ENCODE data around the gene XCL1.

XCL1 gene

DNA sequence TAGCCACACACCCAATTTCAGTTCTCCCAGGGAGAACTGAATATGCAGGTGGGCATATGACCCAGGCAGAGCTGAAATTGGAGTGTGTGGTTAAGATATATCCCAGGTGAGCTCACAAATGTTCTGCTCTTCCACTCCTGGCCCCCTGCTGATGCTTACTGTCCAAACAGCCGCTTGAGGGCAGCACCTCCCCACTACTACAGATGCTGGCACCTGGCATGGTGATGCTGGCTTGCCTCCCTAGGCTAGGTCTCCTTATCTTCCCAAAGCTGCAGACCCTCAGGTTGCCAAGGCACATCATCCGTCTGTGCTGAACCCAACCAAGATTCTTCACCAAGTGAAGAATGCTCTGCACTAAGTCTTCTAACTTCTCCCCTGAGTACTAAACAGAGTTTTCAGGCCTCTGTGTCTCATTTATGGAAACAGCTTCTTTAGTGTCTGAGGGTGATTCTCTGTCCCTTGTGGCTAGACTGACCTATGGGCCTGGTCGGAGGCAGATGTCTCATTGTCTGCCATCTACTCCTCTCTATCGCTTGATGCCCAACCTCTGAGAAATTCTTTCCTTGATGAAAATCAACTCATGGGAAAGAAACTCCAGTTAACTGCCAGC lies 27.2 kb downstream of the XCL1 start:
- Mint-ChIP-seq H3K4me1 (no peaks in the 10 kb centered on the region), H3K4me3 (no peak overlapping the region), H3K9me3 (no peaks in the 10 kb centered on the region), H3K27me3 (peaks cover 4 to 10% of the 10 kb centered on the region in 2 donors), H3K36me3 (no peaks in the 10 kb centered on the region), H3K27ac (no peak overlapping the region)
- ATAC-seq (replicated peaks) (peak; percentile 91 to 95), DNase-seq (peak; percentile 46)

DNA sequence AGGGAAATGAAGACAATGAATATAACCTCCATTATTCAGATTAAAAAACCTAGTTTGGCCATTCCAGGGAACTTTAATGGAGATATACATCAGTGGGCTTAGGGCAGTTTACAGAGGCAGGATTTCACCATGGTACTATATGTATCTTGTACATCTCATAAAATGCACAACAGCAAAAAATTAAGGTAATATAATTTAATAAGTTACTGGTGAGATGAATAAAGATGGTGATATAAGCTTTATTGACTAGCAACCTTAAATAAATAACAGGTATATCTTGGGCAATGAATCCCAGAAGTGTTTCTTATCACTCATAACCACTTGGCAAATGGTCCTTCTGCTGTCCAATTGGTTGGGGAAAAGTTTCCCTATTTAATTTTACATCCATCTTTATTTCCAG lies 29.0 kb downstream of the XCL1 start:
- H3K36me3 Mint-ChIP-seq, result no peaks in the 10 kb centered on the region
- H3K27me3 Mint-ChIP-seq, result peaks cover 11 to 12% of the 10 kb centered on the region in 2 donors
- DNase-seq (no peak), ATAC-seq (replicated peaks) (no peak)
- no peak overlapping the region for H3K4me3 Mint-ChIP-seq
- no peak overlapping the region for H3K27ac Mint-ChIP-seq
- H3K4me1 Mint-ChIP-seq, result no peaks in the 10 kb centered on the region
- H3K9me3 Mint-ChIP-seq, result no peaks in the 10 kb centered on the region

DNA sequence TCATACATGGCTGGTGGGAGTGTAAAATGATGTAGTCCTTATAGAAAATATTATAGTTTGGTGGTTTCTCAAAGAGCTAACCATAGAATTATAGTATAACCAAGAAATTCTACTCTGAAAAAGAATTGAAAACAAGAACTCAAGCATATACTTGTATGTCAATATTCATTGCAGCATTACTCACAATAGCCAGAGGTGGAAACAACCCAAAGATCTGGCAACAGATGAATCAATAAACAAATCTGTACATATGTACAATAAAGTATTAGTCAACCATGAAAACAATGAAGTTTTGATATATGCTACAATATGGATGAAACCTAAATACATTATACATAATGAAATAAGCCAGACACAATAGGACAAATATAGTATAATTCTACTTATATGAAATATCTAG lies 29.7 kb downstream of the XCL1 start:
- no peaks in the 10 kb centered on the region for H3K36me3 Mint-ChIP-seq
- H3K27ac Mint-ChIP-seq, result no peak overlapping the region
- H3K4me3 Mint-ChIP-seq, result no peak overlapping the region
- peaks cover 11 to 12% of the 10 kb centered on the region in 2 donors for H3K27me3 Mint-ChIP-seq
- ATAC-seq (replicated peaks) (no peak), DNase-seq (no peak)
- no peaks in the 10 kb centered on the region for H3K4me1 Mint-ChIP-seq
- H3K9me3 Mint-ChIP-seq, result no peaks in the 10 kb centered on the region

DNA sequence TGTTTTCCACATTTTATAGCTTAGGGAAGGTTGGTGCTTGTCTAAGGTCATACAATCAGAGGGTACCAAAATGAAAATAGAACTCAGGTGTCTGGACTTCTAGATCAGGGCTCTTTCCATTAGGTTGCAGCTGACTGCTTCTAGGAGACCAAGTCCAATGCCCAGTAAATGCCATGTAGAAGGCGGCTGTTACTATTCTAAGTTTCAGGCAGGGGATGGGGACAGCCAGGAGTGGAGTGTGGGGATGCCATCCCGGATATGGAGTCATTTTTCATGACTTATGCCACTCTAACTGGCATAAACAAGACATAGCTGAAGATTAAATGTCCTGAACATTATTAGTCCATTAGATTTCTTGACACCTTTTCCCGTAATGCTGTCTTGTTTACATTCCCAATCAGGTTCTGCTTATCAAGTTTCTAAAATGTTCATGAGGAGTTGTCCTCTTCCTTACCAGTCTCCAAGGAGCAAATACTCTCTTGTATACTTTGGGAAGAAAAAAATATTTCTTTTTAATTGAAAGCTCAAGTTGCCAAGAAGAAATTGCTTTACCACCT lies 31.5 kb downstream of the XCL1 start:
- no peaks in the 10 kb centered on the region for H3K9me3 Mint-ChIP-seq
- peaks cover 8 to 11% of the 10 kb centered on the region in 2 donors for H3K27me3 Mint-ChIP-seq
- DNase-seq (no peak), ATAC-seq (replicated peaks) (no peak)
- no peaks in the 10 kb centered on the region for H3K36me3 Mint-ChIP-seq
- no peak overlapping the region for H3K4me3 Mint-ChIP-seq
- H3K4me1 Mint-ChIP-seq, result no peaks in the 10 kb centered on the region
- no peak overlapping the region for H3K27ac Mint-ChIP-seq

DNA sequence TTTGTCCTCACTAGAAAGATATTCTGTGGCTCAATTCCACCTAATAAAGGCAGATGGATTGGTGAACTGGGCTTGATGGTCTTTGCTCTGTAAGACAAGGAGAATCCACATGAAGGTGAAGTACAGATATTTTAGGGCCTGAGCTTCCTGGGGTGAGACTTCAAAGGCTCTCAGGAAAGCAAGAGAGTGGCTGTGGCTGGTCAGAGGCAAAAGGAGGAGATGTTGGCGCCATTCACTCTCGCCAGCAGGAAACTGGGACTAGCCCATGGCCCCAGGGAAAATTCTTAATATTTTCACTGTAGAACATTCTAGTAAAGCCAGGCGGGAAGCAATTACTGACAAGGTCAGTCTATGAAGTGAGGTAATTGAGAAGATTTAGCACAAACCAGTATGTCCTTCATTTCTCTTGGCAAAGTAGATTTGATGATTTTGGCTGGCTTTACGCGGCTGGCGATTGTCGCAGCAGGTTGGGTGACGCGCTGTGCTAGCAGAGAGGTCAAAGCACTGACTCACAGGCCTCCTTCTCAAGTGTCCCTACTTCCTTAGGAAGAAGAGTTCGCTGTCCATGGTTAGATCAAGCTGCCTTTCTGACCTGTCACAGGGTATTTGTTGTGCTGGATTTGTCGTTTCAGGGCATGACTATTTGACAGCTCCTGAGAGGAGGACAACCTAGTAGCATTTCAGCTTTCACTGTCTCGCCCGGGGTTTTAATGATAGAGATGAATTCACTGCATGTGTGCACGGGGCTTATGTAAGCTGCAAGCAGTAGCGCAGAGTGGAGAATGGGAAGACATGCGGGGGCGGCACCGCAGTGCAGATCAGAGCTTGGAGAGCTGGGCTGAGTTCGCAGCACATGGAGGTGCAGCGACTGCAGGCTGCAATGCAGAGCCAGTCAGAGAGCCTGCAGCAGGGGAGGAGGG lies 32.7 kb downstream of the XCL1 start:
- H3K36me3 Mint-ChIP-seq, result no peaks in the 10 kb centered on the region
- DNase-seq (no peak), ATAC-seq (replicated peaks) (no peak)
- no peak overlapping the region for H3K4me3 Mint-ChIP-seq
- peaks cover 8 to 12% of the 10 kb centered on the region in 2 donors for H3K27me3 Mint-ChIP-seq
- no peaks in the 10 kb centered on the region for H3K9me3 Mint-ChIP-seq
- H3K4me1 Mint-ChIP-seq, result no peaks in the 10 kb centered on the region
- H3K27ac Mint-ChIP-seq, result no peak overlapping the region

DNA sequence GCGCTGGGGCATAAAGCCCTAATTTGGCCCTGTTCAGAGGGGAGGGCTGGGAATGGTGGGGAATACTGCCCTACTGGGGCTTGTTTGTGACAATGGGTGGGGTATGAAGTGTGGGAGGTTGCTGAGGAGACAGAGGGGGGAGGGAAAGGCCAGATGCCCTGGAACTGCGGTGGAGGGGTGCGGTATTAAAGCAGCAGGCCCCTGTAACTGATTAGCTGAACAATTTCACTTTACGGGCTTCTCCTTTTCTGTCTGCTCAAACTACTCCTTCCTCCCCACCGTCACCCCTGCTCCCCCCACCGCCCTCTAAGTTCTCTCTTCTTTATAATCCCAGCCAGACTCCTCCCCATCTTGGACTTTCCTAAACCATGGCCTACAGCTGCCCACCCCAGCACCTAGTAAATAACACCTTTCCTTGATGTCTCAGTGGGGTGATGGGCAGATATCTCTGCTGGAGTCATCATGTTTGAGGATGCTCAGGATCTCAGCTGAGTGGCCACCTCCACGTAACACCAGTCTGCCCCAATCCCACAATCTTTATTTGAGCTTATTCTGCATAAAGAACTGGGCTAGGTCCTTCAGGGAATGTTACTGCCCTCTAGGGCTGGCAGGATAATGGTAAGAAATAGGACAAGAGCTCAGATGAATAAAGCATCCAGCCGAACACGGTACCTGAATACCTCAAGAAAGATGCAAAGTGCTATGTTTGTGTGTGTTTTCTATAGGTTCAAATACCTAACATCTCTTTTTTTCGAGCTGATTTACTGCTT lies 33.5 kb downstream of the XCL1 start:
- no peak for ATAC-seq (replicated peaks)
- Mint-ChIP-seq H3K27me3 (peaks cover 8 to 12% of the 10 kb centered on the region in 2 donors), H3K27ac (no peak overlapping the region), H3K36me3 (no peaks in the 10 kb centered on the region), H3K4me1 (no peaks in the 10 kb centered on the region), H3K9me3 (no peaks in the 10 kb centered on the region), H3K4me3 (no peak overlapping the region)
- no peak for DNase-seq

DNA sequence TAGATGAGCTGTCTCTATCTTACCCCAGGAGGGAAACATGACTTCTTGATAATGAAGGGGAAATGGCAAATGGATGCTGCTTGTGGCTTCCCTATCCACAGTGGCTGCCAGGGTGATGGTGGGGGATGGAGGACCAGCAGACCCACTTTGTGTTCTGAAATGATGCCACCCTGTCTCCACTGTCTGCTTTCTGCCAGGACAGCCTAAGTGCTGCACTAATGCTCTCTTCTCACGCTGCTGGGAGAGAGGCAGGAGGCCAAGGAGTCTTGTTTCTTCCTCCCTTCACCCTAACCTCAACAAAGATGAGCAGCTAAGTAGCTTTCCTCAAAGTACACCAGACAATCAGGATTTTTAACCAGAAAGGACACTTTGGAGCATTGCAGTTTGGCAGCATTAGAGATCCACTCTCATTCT lies 36.6 kb downstream of the XCL1 start:
- Mint-ChIP-seq H3K9me3 (no peaks in the 10 kb centered on the region), H3K27me3 (peaks cover 8 to 12% of the 10 kb centered on the region in 2 donors), H3K4me1 (no peaks in the 10 kb centered on the region), H3K4me3 (no peak overlapping the region), H3K27ac (no peak overlapping the region), H3K36me3 (no peaks in the 10 kb centered on the region)
- ATAC-seq (replicated peaks) (no peak), DNase-seq (no peak)

DNA sequence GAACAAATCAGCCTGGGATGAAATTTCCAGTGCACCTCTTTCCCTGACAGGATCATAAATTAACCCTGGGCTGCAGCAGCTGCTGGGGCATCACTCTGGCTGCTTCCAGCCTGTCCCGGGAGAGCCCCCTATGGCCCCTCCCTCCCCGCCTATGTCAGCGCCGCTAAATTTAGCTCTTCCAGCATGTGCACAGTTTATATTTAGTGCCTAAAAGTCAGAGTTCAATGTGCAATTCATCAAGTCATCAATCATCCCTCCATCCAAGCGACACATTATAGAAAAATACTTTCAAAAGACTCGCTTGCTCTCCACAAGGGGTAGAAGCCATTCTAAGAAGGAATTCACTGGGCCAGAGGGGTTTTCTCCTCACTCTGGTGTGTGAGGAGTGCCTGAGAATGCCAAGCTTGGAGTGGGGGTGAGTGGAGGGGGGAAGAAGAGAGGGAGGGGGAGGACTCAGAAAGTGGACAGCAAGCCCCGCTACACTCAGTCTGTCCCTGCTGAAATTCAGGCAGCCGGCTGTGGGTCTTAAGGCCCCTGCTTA lies 37.4 kb downstream of the XCL1 start:
- Mint-ChIP-seq H3K36me3 (no peaks in the 10 kb centered on the region), H3K27me3 (peaks cover 8 to 12% of the 10 kb centered on the region in 2 donors), H3K4me1 (no peaks in the 10 kb centered on the region), H3K9me3 (no peaks in the 10 kb centered on the region), H3K27ac (no peak overlapping the region), H3K4me3 (no peak overlapping the region)
- ATAC-seq (replicated peaks), result no peak
- no peak for DNase-seq

DNA sequence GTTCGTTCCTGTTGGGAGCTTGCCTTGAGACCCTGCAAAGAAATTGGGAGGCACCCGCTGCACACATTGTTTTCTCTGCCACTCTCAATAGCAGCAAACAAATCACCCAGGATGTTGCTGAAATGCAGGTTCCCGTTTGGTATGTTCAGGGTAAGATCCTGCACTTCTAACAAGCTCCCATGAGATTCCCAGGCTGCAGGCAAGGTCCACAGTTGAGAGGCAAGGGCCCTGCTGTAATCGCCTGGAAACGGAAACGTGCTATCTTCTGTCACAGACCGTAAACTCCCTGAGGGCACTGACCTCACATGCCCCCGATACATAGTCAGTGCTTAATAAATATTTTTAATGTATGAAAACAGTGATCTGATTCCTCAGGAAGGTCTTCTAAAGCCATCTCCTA lies 37.8 kb downstream of the XCL1 start:
- DNase-seq (no peak), ATAC-seq (replicated peaks) (no peak)
- Mint-ChIP-seq H3K36me3 (no peaks in the 10 kb centered on the region), H3K4me3 (no peak overlapping the region), H3K27ac (no peak overlapping the region), H3K27me3 (peaks cover 6 to 10% of the 10 kb centered on the region in 2 donors), H3K9me3 (no peaks in the 10 kb centered on the region), H3K4me1 (no peaks in the 10 kb centered on the region)

DNA sequence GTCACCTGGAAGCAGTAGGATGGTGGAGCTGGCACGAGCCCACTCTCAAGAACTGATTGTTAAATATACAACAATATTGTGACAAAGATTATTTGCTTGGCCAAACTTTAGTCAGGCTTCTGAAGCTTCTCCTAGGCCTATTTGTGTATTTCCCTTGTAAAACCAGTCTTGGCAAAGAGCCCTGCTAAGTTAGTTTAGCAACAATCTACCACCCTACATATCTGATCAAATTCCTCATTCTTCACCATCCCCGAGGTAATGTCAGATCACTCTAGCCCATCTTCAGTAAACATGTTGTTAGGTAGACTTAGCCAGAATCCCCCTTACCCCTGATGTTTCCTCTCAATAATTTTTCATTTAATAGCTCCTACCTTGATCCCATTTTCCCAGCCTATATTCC lies 39.6 kb downstream of the XCL1 start:
- ATAC-seq (replicated peaks) (no peak), DNase-seq (no peak)
- no peaks in the 10 kb centered on the region for H3K9me3 Mint-ChIP-seq
- no peaks in the 10 kb centered on the region for H3K36me3 Mint-ChIP-seq
- H3K4me3 Mint-ChIP-seq, result no peak overlapping the region
- H3K27me3 Mint-ChIP-seq, result peaks cover 0 to 6% of the 10 kb centered on the region in 2 donors
- no peaks in the 10 kb centered on the region for H3K4me1 Mint-ChIP-seq
- no peak overlapping the region for H3K27ac Mint-ChIP-seq

DNA sequence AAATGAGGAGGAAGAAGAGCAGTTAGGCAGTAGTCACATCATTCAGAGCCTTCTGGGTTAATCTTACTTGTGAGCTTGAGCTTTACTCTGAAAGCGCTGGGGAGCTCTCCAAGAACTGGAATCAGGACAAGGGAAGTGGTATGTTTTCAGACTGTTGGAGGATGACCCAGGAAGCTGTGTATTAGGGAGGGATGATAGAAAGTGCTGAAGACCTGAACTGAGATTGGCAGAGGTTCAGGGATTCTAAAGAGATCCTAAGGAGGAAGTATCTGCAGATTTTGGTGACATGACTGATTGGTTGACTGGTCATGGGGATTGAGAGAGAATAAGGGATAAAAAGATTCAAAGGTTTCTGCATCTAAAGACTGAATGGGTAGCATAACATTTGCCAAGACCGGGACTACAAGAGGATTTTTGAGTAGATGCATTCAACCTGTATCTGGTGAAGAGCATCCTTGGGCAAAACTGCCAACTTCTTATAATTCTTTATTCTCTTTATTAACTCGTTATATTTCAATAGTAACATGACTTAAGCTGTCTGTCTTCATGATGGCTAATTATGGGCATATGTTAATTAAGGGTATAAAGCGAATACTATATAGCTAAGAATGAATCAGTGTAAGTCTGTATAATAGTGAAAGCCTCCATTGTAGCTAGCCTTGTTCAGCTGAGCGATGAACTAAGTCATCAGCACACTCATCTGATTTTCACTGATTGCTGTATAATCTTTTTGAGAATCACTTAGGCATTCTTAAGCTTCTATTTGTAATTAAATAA lies 41.8 kb downstream of the XCL1 start:
- H3K36me3 Mint-ChIP-seq, result no peaks in the 10 kb centered on the region
- no peaks in the 10 kb centered on the region for H3K4me1 Mint-ChIP-seq
- H3K4me3 Mint-ChIP-seq, result no peak overlapping the region
- no peak for DNase-seq
- no peak for ATAC-seq (replicated peaks)
- no peaks in the 10 kb centered on the region for H3K9me3 Mint-ChIP-seq
- no peak overlapping the region for H3K27ac Mint-ChIP-seq
- peaks cover 0 to 6% of the 10 kb centered on the region in 2 donors for H3K27me3 Mint-ChIP-seq

DNA sequence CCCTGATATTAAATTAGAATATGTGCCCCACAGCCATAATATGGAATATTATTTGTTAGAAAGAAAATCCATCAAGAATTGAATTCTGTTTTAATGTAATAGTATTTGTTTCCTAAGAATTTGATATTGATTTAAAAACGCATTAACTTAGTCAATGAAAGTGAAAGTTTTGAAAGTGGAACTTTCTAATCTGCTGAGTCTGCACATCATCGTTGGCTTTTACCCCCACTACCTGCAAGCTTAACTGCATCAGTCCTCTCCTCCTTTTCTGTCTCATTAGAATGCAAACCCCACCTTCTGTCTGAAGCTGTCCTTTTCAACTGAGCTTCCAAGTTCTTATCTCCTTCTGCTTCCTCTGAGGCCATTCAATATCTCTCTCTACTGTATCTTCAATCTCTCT lies 42.5 kb downstream of the XCL1 start:
- no peak overlapping the region for H3K4me3 Mint-ChIP-seq
- no peaks in the 10 kb centered on the region for H3K4me1 Mint-ChIP-seq
- H3K27ac Mint-ChIP-seq, result no peak overlapping the region
- H3K27me3 Mint-ChIP-seq, result peaks cover 0 to 1% of the 10 kb centered on the region in 2 donors
- no peaks in the 10 kb centered on the region for H3K9me3 Mint-ChIP-seq
- no peaks in the 10 kb centered on the region for H3K36me3 Mint-ChIP-seq
- no peak for DNase-seq
- no peak for ATAC-seq (replicated peaks)

DNA sequence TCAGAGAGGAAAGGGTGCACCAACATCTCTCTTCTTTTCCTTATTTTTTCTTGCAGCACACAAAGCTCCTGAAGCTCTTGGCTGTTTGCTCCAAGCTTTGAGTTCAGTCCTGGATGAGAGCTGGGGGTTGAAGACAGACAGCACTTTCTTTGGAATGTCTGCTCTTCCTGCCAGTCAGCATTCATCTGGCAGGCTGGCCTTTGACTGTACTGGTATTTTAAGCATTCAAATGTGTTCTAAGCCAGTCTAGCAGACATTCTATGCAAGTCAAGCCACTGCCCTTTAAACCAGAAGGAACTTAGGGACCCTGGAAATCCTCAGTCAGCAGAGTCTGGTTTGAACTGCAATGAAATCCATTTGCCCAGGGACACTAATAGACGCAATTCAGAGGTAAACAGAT lies 45.0 kb downstream of the XCL1 start:
- H3K36me3 Mint-ChIP-seq, result no peaks in the 10 kb centered on the region
- no peak overlapping the region for H3K27ac Mint-ChIP-seq
- no peaks in the 10 kb centered on the region for H3K9me3 Mint-ChIP-seq
- peaks cover 0 to 6% of the 10 kb centered on the region in 2 donors for H3K27me3 Mint-ChIP-seq
- no peak for DNase-seq
- H3K4me1 Mint-ChIP-seq, result no peaks in the 10 kb centered on the region
- ATAC-seq (replicated peaks), result no peak
- H3K4me3 Mint-ChIP-seq, result no peak overlapping the region
